Right atrium auricular region (tissue), 2 donors: ENCODE measurements around the gene PEX19. TPM values are rescaled to one million over a fixed set of nuclear protein-coding genes. Genes with fewer than 3 reads are reported as not detected.

ENCODE experiments used
- DNase-seq: peaks from one replicate; pipeline ENCODE4 v3.0.0-alpha.2; 2019; ENCODE audit warnings: low spot score
- H3K27ac ChIP-seq, 2 donors: fragments of 200-600 bp; sonication (generic); 1 replicate in 1 of 2; 2 replicates in 1 of 2; pipeline ENCODE4 v1.5.1; 2016 to 2019
- H3K27me3 ChIP-seq, 2 donors: fragments of 200-600 bp; sonication (generic); one replicate each; pipeline versions ENCODE4 v1.5.1 to v1.6.0; 2017 to 2019
- H3K36me3 ChIP-seq: fragments of 200-600 bp; sonication (generic); one replicate; pipeline ENCODE4 v1.5.1; 2016
- H3K4me1 ChIP-seq, 2 donors: fragments of 200-600 bp; sonication (generic); one replicate each; pipeline versions ENCODE4 v1.5.1 to v1.6.0; 2017 to 2019
- H3K4me3 ChIP-seq, 2 donors: fragments of 200-600 bp; sonication (generic); 1 replicate in 1 of 2; 2 replicates in 1 of 2; pipeline ENCODE4 v1.5.1; 2017 to 2019; ENCODE audit warnings: mild to moderate bottlenecking in 1 of 2, moderate library complexity in 1 of 2
- H3K9me3 ChIP-seq, 2 donors: fragments of 200-600 bp; sonication (generic); one replicate each; pipeline ENCODE4 v1.5.1; 2019
- total RNA-seq, 2 donors: library from RNA; depleted of rRNA; stranded (reverse); fragments of >200 nt; gene quantifications; one replicate each; pipeline ENCODE4 v1.1.0, GENCODE V29; 2016
- TF ChIP-seq, protein P1 (sequence below), 2 donors: fragments of 200-600 bp; sonication (generic); IDR thresholded peaks; one replicate each; pipeline ENCODE4 v1.5.1; 2019; ENCODE audit warnings: antibody characterized with exemption in 2 of 2

Gene PEX19, protein sequence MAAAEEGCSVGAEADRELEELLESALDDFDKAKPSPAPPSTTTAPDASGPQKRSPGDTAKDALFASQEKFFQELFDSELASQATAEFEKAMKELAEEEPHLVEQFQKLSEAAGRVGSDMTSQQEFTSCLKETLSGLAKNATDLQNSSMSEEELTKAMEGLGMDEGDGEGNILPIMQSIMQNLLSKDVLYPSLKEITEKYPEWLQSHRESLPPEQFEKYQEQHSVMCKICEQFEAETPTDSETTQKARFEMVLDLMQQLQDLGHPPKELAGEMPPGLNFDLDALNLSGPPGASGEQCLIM
- 10 to 100 TPM; 54.5 to 72.4 TPM for total RNA-seq

DNA sequence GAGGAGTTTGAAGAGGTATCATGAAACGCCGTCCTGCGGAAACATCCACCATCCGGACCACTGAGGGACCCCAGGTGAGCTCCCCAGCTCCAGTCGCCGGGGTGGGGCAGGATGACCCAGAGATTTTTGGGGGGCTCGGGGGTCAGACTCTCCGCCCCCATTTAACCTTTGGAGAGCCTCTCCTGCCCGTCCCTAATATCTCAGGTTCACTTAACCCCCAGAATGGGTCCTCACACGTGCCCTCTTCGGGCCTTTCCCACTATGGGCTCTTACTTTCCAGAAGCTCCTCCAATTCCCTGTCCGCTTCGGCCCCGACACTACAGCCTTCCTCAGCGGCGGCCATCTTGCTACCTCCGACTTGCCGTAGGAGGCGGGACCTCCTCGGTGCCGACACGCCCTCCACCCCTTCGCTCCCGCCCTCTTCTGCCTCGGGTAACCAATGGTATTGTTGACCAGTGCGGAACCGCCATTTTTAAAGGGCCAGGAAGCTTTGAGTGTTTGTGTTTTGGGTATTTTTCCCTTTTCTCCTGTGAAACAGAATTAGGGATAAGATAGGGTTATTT is at the start of gene PEX19:
Gene PEX19, minus strand, starts transcription at position 352 of the 563 bp plus-strand sequence. Its CDS starts 9 bp downstream, at position 343.
- peaks cover 0 to 20% of the 10 kb centered on the region in 2 donors for H3K4me1 ChIP-seq
- no peaks in the 10 kb centered on the region for H3K27me3 ChIP-seq
- peak within 1 kb of the TSS; percentile 86 for H3K27ac ChIP-seq
- peak within 1 kb of the TSS; percentile 83 to 100 for H3K4me3 ChIP-seq
- TF ChIP-seq, protein P1, sequence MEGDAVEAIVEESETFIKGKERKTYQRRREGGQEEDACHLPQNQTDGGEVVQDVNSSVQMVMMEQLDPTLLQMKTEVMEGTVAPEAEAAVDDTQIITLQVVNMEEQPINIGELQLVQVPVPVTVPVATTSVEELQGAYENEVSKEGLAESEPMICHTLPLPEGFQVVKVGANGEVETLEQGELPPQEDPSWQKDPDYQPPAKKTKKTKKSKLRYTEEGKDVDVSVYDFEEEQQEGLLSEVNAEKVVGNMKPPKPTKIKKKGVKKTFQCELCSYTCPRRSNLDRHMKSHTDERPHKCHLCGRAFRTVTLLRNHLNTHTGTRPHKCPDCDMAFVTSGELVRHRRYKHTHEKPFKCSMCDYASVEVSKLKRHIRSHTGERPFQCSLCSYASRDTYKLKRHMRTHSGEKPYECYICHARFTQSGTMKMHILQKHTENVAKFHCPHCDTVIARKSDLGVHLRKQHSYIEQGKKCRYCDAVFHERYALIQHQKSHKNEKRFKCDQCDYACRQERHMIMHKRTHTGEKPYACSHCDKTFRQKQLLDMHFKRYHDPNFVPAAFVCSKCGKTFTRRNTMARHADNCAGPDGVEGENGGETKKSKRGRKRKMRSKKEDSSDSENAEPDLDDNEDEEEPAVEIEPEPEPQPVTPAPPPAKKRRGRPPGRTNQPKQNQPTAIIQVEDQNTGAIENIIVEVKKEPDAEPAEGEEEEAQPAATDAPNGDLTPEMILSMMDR (IDR thresholded peaks at IDR 0.05) = no peak
- H3K9me3 ChIP-seq = no peaks in the 10 kb centered on the region
- peaks cover 42% of the 10 kb centered on the region for H3K36me3 ChIP-seq
- peak; percentile 95 for DNase-seq

DNA sequence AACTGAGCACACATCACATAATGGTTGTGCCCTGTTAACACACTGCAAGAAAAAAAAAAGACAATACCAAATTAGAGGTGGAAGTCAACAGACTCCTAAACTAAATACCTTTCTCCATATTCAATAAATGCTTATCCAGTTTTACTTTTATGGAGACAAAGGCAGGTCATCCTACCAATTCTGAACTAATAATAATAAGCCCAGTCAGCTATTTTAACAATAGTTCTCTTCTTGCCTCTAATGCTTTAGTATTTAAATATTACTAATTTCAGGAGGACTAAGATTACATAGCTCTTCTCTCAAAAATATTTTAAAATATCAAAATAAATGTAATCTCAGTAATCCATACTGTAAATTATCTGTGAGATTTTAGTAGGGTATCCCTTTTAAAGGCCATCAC is 47.6 kb upstream of the PEX19 start:
- no peak for DNase-seq
- Histone ChIP-seq H3K27me3 (no peaks in the 10 kb centered on the region), H3K4me3 (no peak overlapping the region), H3K9me3 (no peaks in the 10 kb centered on the region), H3K36me3 (peaks cover 96% of the 10 kb centered on the region), H3K4me1 (no peaks in the 10 kb centered on the region), H3K27ac (no peak overlapping the region)
- TF ChIP-seq, protein P1 (IDR thresholded peaks at IDR 0.05) = no peak

DNA sequence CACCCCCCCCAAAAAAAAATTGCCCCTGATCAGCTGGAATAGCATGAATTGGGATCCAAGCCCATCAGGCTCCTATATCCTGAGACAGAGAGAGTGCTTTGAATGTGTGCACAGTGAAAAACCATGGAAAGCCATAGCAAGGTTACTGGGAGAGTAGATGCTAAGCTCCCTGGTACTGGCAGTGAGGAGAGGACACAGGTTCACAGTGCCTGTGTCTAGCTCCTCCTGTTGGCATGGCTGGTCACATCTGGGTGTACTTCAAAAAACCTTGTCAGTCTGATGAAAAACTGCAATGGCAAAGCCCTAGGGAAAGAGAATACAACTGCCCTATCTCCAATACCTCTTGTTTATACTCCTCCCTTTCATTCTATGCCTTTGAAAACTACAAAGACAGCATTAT is 45.2 kb upstream of the PEX19 start:
- H3K9me3 ChIP-seq = no peaks in the 10 kb centered on the region
- H3K27me3 ChIP-seq = no peaks in the 10 kb centered on the region
- no peak overlapping the region for H3K27ac ChIP-seq
- no peak overlapping the region for H3K4me3 ChIP-seq
- H3K4me1 ChIP-seq = no peaks in the 10 kb centered on the region
- peaks cover 97% of the 10 kb centered on the region for H3K36me3 ChIP-seq
- DNase-seq = no peak
- TF ChIP-seq, protein P1 (IDR thresholded peaks at IDR 0.05) = no peak

DNA sequence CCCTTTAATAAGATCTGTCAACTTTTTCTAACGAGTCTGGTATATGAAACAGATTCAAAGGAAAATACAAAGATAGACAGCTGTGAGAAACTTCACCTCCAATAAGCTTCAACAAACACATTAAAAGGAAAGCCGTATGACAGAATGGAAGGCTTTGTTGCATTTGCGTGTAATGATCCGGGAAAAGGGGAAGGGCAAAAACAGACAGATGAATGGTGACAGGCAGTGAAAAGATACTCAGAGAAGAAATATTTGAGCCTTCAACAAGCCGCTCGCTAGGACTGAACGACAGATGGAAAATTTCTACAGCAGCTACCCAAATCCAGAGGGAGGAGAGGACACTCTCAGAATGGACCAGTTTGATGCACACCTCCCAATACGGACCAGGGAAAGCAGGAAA is 43.3 kb upstream of the PEX19 start:
- TF ChIP-seq, protein P1 (IDR thresholded peaks at IDR 0.05) = no peak
- H3K27me3 ChIP-seq = no peaks in the 10 kb centered on the region
- no peaks in the 10 kb centered on the region for H3K4me1 ChIP-seq
- no peak overlapping the region for H3K27ac ChIP-seq
- no peaks in the 10 kb centered on the region for H3K9me3 ChIP-seq
- H3K36me3 ChIP-seq = peaks cover 98% of the 10 kb centered on the region
- no peak overlapping the region for H3K4me3 ChIP-seq
- DNase-seq = no peak

DNA sequence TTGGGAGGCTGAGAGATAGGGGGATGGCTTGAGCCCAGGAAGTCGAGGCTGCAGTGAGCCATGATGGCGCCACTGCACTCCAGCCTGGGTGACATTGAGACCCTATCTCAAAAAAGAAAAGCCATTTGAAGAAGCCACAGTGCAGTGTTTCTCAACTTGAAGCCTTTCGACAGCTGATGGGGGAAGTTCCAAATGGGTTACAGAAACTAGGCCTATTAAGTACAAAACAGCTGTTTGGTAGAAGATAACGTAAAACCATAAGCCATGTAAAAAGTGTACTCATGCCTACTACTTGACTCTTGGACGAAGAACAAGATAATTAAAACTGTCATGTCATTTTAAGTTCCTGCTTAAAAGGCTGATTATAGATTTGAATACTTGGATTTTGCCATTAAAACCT is 41.5 kb upstream of the PEX19 start:
- Histone ChIP-seq H3K4me1 (no peaks in the 10 kb centered on the region), H3K27ac (no peak overlapping the region), H3K4me3 (no peak overlapping the region), H3K36me3 (peaks cover 98% of the 10 kb centered on the region), H3K9me3 (no peaks in the 10 kb centered on the region), H3K27me3 (no peaks in the 10 kb centered on the region)
- DNase-seq = no peak
- TF ChIP-seq, protein P1 (IDR thresholded peaks at IDR 0.05) = no peak
